OCI-LY1 (cell line): ENCODE measurements around the gene PRKG1.

ENCODE experiments used
- EZH2 ChIP-seq: fragments of 200-600 bp; sonication (generic), shearing (Covaris generic); IDR thresholded peaks from 2 replicates; pipeline ENCODE4 v1.8.0; 2017; ENCODE audit warnings: borderline replicate concordance, mixed run types, mild to moderate bottlenecking, antibody characterized with exemption, low read length, moderate library complexity, mixed read lengths
- TF ChIP-seq, protein P1 (sequence below): fragments of 200-600 bp; sonication (generic), shearing (Covaris generic); IDR thresholded peaks from 2 replicates; pipeline ENCODE4 v1.5.1; 2017; ENCODE audit warnings: mild to moderate bottlenecking, antibody characterized with exemption, low read length, moderate library complexity, mixed read lengths

DNA sequence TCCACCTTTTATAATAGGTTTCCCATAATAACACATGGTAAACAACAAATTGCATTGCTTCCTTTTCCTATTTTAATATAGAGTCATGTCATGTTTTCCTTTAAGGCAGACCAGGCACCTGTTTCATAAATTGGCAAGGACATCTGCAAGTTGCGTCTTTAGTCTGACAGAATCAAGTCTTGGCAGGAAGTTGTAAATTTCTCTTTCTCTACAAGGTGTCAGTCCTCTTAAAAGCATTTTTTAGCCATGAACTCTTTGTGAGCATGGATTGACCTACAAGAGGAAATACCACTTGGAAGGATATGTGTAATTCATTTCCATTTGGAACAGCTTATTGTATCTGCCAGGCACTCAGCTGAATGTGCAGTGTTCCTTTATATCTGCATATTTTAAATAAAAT is 176.8 kb downstream of the PRKG1 start:
- TF ChIP-seq, protein P1, sequence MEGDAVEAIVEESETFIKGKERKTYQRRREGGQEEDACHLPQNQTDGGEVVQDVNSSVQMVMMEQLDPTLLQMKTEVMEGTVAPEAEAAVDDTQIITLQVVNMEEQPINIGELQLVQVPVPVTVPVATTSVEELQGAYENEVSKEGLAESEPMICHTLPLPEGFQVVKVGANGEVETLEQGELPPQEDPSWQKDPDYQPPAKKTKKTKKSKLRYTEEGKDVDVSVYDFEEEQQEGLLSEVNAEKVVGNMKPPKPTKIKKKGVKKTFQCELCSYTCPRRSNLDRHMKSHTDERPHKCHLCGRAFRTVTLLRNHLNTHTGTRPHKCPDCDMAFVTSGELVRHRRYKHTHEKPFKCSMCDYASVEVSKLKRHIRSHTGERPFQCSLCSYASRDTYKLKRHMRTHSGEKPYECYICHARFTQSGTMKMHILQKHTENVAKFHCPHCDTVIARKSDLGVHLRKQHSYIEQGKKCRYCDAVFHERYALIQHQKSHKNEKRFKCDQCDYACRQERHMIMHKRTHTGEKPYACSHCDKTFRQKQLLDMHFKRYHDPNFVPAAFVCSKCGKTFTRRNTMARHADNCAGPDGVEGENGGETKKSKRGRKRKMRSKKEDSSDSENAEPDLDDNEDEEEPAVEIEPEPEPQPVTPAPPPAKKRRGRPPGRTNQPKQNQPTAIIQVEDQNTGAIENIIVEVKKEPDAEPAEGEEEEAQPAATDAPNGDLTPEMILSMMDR, result no peak
- no peak for TF ChIP-seq EZH2
